Measurements from ENCODE around the gene TCERG1L. TPM values are rescaled to one million over a fixed set of nuclear protein-coding genes. Genes with fewer than 3 reads are reported as not detected.

Gene TCERG1L
- total RNA-seq (not detected), total RNA-seq (0 reads per million in 2 donors)

- H3K36me3 Mint-ChIP-seq (ENCODE audit: low read depth) = no peaks in the 10 kb centered on the region
- no peak for ATAC-seq
- no peak for DNase-seq
- H3K4me3 Mint-ChIP-seq = peak within 1 kb of the TSS; percentile 69
- H3K9me3 ChIP-seq (ENCODE audit: control insufficient read depth, low read length, poor library complexity, severe bottlenecking) = no peaks in the 10 kb centered on the region
- peaks cover 66% of the 10 kb centered on the region for H3K27me3 Mint-ChIP-seq
- H3K4me1 Mint-ChIP-seq = peaks cover 2% of the 10 kb centered on the region
- no peak within 1 kb of the TSS for H3K27ac Mint-ChIP-seq
These were observed at the start of gene TCERG1L for GRCh38 chr10:131311661-131312477. TSS of gene TCERG1L (minus strand) at chr10:131311721. CDS start at chr10:131311635, 86 bp downstream.

GRCh38 chr10:131358741-131359442 lies 47.4 kb upstream of the TCERG1L start:
- DNase-seq (no peak), ATAC-seq (no peak)
- Mint-ChIP-seq H3K36me3 (ENCODE audit: low read depth) (no peaks in the 10 kb centered on the region), H3K27ac (no peak overlapping the region), H3K4me1 (no peaks in the 10 kb centered on the region), H3K27me3 (no peaks in the 10 kb centered on the region), H3K4me3 (no peak overlapping the region)
- no peaks in the 10 kb centered on the region for H3K9me3 ChIP-seq (ENCODE audit: control insufficient read depth, low read length, poor library complexity, severe bottlenecking)

GRCh38 chr10:131356442-131356841 lies 44.9 kb upstream of the TCERG1L start:
- no peak overlapping the region for H3K4me3 Mint-ChIP-seq
- H3K4me1 Mint-ChIP-seq = no peaks in the 10 kb centered on the region
- H3K36me3 Mint-ChIP-seq (ENCODE audit: low read depth) = no peaks in the 10 kb centered on the region
- H3K9me3 ChIP-seq (ENCODE audit: control insufficient read depth, low read length, poor library complexity, severe bottlenecking) = no peaks in the 10 kb centered on the region
- ATAC-seq (no peak), DNase-seq (no peak)
- no peak overlapping the region for H3K27ac Mint-ChIP-seq
- no peaks in the 10 kb centered on the region for H3K27me3 Mint-ChIP-seq

GRCh38 chr10:131355881-131356280 lies 44.4 kb upstream of the TCERG1L start:
- Mint-ChIP-seq H3K27ac (no peak overlapping the region), H3K4me3 (no peak overlapping the region), H3K27me3 (no peaks in the 10 kb centered on the region), H3K4me1 (no peaks in the 10 kb centered on the region), H3K36me3 (ENCODE audit: low read depth) (no peaks in the 10 kb centered on the region)
- ATAC-seq (no peak), DNase-seq (no peak)
- H3K9me3 ChIP-seq (ENCODE audit: control insufficient read depth, low read length, poor library complexity, severe bottlenecking) = no peaks in the 10 kb centered on the region

- no peaks in the 10 kb centered on the region for H3K4me1 Mint-ChIP-seq
These were observed 43.5 kb upstream of the TCERG1L start for GRCh38 chr10:131355056-131355455.

GRCh38 chr10:131354380-131354779 lies 42.9 kb upstream of the TCERG1L start:
- H3K9me3 ChIP-seq (ENCODE audit: control insufficient read depth, low read length, poor library complexity, severe bottlenecking) = no peaks in the 10 kb centered on the region
- H3K27me3 Mint-ChIP-seq = no peaks in the 10 kb centered on the region
- no peak for ATAC-seq
- no peak overlapping the region for H3K27ac Mint-ChIP-seq
- DNase-seq = no peak
- H3K4me3 Mint-ChIP-seq = no peak overlapping the region
- H3K4me1 Mint-ChIP-seq = no peaks in the 10 kb centered on the region
- H3K36me3 Mint-ChIP-seq (ENCODE audit: low read depth) = no peaks in the 10 kb centered on the region

More at GRCh38 chr10:131355056-131355455, 43.5 kb upstream of the TCERG1L start:
- no peaks in the 10 kb centered on the region for H3K9me3 ChIP-seq (ENCODE audit: control insufficient read depth, low read length, poor library complexity, severe bottlenecking)
- H3K4me3 Mint-ChIP-seq = no peak overlapping the region
- H3K27ac Mint-ChIP-seq = no peak overlapping the region
- no peaks in the 10 kb centered on the region for H3K36me3 Mint-ChIP-seq (ENCODE audit: low read depth)
- ATAC-seq (no peak), DNase-seq (no peak)
- no peaks in the 10 kb centered on the region for H3K27me3 Mint-ChIP-seq

- H3K27ac Mint-ChIP-seq = no peak overlapping the region
- DNase-seq (no peak), ATAC-seq (no peak)
- H3K9me3 ChIP-seq (ENCODE audit: control insufficient read depth, low read length, poor library complexity, severe bottlenecking) = no peaks in the 10 kb centered on the region
- no peaks in the 10 kb centered on the region for H3K27me3 Mint-ChIP-seq
- H3K4me1 Mint-ChIP-seq = no peaks in the 10 kb centered on the region
- H3K36me3 Mint-ChIP-seq (ENCODE audit: low read depth) = no peaks in the 10 kb centered on the region
- no peak overlapping the region for H3K4me3 Mint-ChIP-seq
These were observed 41.3 kb upstream of the TCERG1L start for GRCh38 chr10:131352765-131353290.

- no peaks in the 10 kb centered on the region for H3K9me3 ChIP-seq (ENCODE audit: control insufficient read depth, low read length, poor library complexity, severe bottlenecking)
- H3K4me1 Mint-ChIP-seq = no peaks in the 10 kb centered on the region
- H3K4me3 Mint-ChIP-seq = no peak overlapping the region
- no peaks in the 10 kb centered on the region for H3K27me3 Mint-ChIP-seq
- DNase-seq = no peak
- no peak overlapping the region for H3K27ac Mint-ChIP-seq
- H3K36me3 Mint-ChIP-seq (ENCODE audit: low read depth) = no peaks in the 10 kb centered on the region
- no peak for ATAC-seq
These were observed 39.1 kb upstream of the TCERG1L start for GRCh38 chr10:131350660-131351059.

GRCh38 chr10:131350245-131350644 lies 38.7 kb upstream of the TCERG1L start:
- no peak overlapping the region for H3K27ac Mint-ChIP-seq
- H3K36me3 Mint-ChIP-seq (ENCODE audit: low read depth) = no peaks in the 10 kb centered on the region
- no peak for DNase-seq
- no peak for ATAC-seq
- H3K9me3 ChIP-seq (ENCODE audit: control insufficient read depth, low read length, poor library complexity, severe bottlenecking) = no peaks in the 10 kb centered on the region
- no peaks in the 10 kb centered on the region for H3K4me1 Mint-ChIP-seq
- no peak overlapping the region for H3K4me3 Mint-ChIP-seq
- no peaks in the 10 kb centered on the region for H3K27me3 Mint-ChIP-seq

GRCh38 chr10:131346456-131346855 lies 34.9 kb upstream of the TCERG1L start:
- H3K4me3 Mint-ChIP-seq = no peak overlapping the region
- DNase-seq (no peak), ATAC-seq (no peak)
- no peaks in the 10 kb centered on the region for H3K4me1 Mint-ChIP-seq
- H3K9me3 ChIP-seq (ENCODE audit: control insufficient read depth, low read length, poor library complexity, severe bottlenecking) = no peaks in the 10 kb centered on the region
- H3K27ac Mint-ChIP-seq = no peak overlapping the region
- no peaks in the 10 kb centered on the region for H3K27me3 Mint-ChIP-seq
- no peaks in the 10 kb centered on the region for H3K36me3 Mint-ChIP-seq (ENCODE audit: low read depth)

GRCh38 chr10:131345691-131346090 lies 34.2 kb upstream of the TCERG1L start:
- no peak overlapping the region for H3K4me3 Mint-ChIP-seq
- H3K9me3 ChIP-seq (ENCODE audit: control insufficient read depth, low read length, poor library complexity, severe bottlenecking) = no peaks in the 10 kb centered on the region
- H3K4me1 Mint-ChIP-seq = no peaks in the 10 kb centered on the region
- no peak for DNase-seq
- ATAC-seq = no peak
- no peaks in the 10 kb centered on the region for H3K36me3 Mint-ChIP-seq (ENCODE audit: low read depth)
- no peaks in the 10 kb centered on the region for H3K27me3 Mint-ChIP-seq
- H3K27ac Mint-ChIP-seq = no peak overlapping the region

- Mint-ChIP-seq H3K36me3 (ENCODE audit: low read depth) (no peaks in the 10 kb centered on the region), H3K4me1 (no peaks in the 10 kb centered on the region), H3K4me3 (no peak overlapping the region), H3K27me3 (no peaks in the 10 kb centered on the region), H3K27ac (no peak overlapping the region)
- DNase-seq = no peak
- no peak for ATAC-seq
- no peaks in the 10 kb centered on the region for H3K9me3 ChIP-seq (ENCODE audit: control insufficient read depth, low read length, poor library complexity, severe bottlenecking)
These were observed 33.2 kb upstream of the TCERG1L start for GRCh38 chr10:131344747-131345146.

- H3K4me3 Mint-ChIP-seq = no peak overlapping the region
- no peaks in the 10 kb centered on the region for H3K4me1 Mint-ChIP-seq
- no peaks in the 10 kb centered on the region for H3K36me3 Mint-ChIP-seq (ENCODE audit: low read depth)
- H3K27ac Mint-ChIP-seq = no peak overlapping the region
- ATAC-seq (no peak), DNase-seq (no peak)
- no peaks in the 10 kb centered on the region for H3K27me3 Mint-ChIP-seq
- no peaks in the 10 kb centered on the region for H3K9me3 ChIP-seq (ENCODE audit: control insufficient read depth, low read length, poor library complexity, severe bottlenecking)
These were observed 26.2 kb upstream of the TCERG1L start for GRCh38 chr10:131337741-131338140.

Measured in T-helper 17 cell (primary cell).